MM.1S (cell line): ENCODE measurements around the gene ELN.

Experiments used
- CTCF ChIP-seq: fragments of 300-600 bp; sonication (generic); IDR thresholded peaks from 2 replicates; pipeline ENCODE4 v1.5.1; 2016; ENCODE audit warnings: antibody characterized with exemption, low read length, mixed read lengths
- EZH2 ChIP-seq: fragments of 300-600 bp; sonication (generic); optimal IDR thresholded peaks from 2 replicates; pipeline ENCODE3; 2017; ENCODE audit warnings: low read depth, mild to moderate bottlenecking, antibody characterized with exemption, low read length, mixed read lengths

GRCh38 chr7:74033372-74034311 lies 5.7 kb downstream of the ELN start:
- no peak for TF ChIP-seq CTCF
- no peak for TF ChIP-seq EZH2
